H1 (cell line): ENCODE data around the gene ARF6. TPM values are rescaled to one million over a fixed set of nuclear protein-coding genes. Genes with fewer than 3 reads are reported as not detected.

ENCODE experiments used
- CTCF ChIA-PET: fragments of 300-600 bp; sonication (Branson Sonifier 250); formaldehyde crosslinking; loops from one replicate; lab custom pipeline; 2021; ENCODE audit not compliant: partially characterized antibody; lab: Charles Lee
- POLR2A ChIA-PET: fragments of 300-600 bp; sonication (Branson Sonifier 250); formaldehyde crosslinking; loops from one replicate; lab custom pipeline; 2021; ENCODE audit warnings: inconsistent platforms; ENCODE audit not compliant: partially characterized antibody; lab: Charles Lee
- DNase-seq, 2 experiments: peaks; one replicate each; pipeline versions ENCODE4 v3.0.0 to v3.0.0-alpha.2; 2010 to 2022; ENCODE audit warnings: low spot score in 2 of 2, low read depth in 1 of 2, mixed read lengths in 1 of 2
- FAIRE-seq: peaks from 2 replicates; lab custom pipeline; 2011; peaks lifted over from hg19 to GRCh38; lab: Jason Lieb, UNC
- H2AFZ ChIP-seq: 2 replicates; pipeline ENCODE4 v1.8.1; 2012; ENCODE audit warnings: low read length, inconsistent platforms
- H2AK5ac ChIP-seq: 2 replicates; pipeline ENCODE4 v1.6.1; 2013; ENCODE audit warnings: low read depth, low read length
- H2BK120ac ChIP-seq: replicated peaks from 2 replicates; pipeline ENCODE3; 2013; ENCODE audit warnings: low read depth, low read length, inconsistent platforms
- H2BK12ac ChIP-seq: 2 replicates; pipeline ENCODE4 v1.6.1; 2013; ENCODE audit warnings: low read depth, low read length
- H2BK15ac ChIP-seq: 2 replicates; pipeline ENCODE4 v1.6.1; 2013; ENCODE audit warnings: low read length
- H2BK20ac ChIP-seq: 2 replicates; pipeline ENCODE4 v1.6.1; 2013; ENCODE audit warnings: low read length
- H2BK5ac ChIP-seq: 2 replicates; pipeline ENCODE4 v1.6.1; 2013; ENCODE audit warnings: low read depth, low read length
- H3K14ac ChIP-seq: 2 replicates; pipeline ENCODE4 v1.6.1; 2013; ENCODE audit warnings: inconsistent platforms; ENCODE audit not compliant: insufficient read length
- H3K18ac ChIP-seq: 2 replicates; pipeline ENCODE4 v1.6.1; 2013; ENCODE audit warnings: low read length; ENCODE audit errors: extremely low read depth
- H3K23ac ChIP-seq: 2 replicates; pipeline ENCODE4 v1.6.1; 2013; ENCODE audit warnings: inconsistent platforms; ENCODE audit not compliant: insufficient read length
- H3K23me2 ChIP-seq: 2 replicates; pipeline ENCODE4 v1.6.1; 2013; ENCODE audit warnings: low read depth, low read length
- H3K27ac ChIP-seq: 2 replicates; pipeline ENCODE4 v1.6.1; 2011; ENCODE audit warnings: low read depth, low read length, inconsistent platforms
- H3K27me3 ChIP-seq, 4 experiments: replicated peaks in 1 of 4; 1 replicate in 1 of 4; 2 replicates in 3 of 4; pipeline versions ENCODE4 v1.6.1 to v1.8.1; 2011 to 2013; ENCODE audit warnings: low read length in 3 of 4, mild to moderate bottlenecking in 3 of 4, inconsistent platforms in 2 of 4, mixed read lengths in 2 of 4, moderate library complexity in 1 of 4; ENCODE audit not compliant: control insufficient read depth in 3 of 4, insufficient read depth in 3 of 4; ENCODE audit errors: extremely low read depth in 1 of 4
- H3K36me3 ChIP-seq, 4 experiments: 2 replicates each; pipeline versions ENCODE4 v1.6.1 to v1.8.1; 2011 to 2013; ENCODE audit warnings: mild to moderate bottlenecking in 4 of 4, low read length in 3 of 4, moderate library complexity in 2 of 4, control low read depth in 1 of 4, inconsistent platforms in 1 of 4; ENCODE audit not compliant: insufficient read depth in 4 of 4, control insufficient read depth in 2 of 4
- H3K4ac ChIP-seq: replicated peaks from 2 replicates; pipeline ENCODE3; 2013; ENCODE audit warnings: low read length, low read depth, mixed read lengths, inconsistent platforms; ENCODE audit not compliant: insufficient read length
- H3K4me1 ChIP-seq, 4 experiments: replicated peaks in 1 of 4; 1 replicate in 1 of 4; 2 replicates in 3 of 4; pipeline versions ENCODE4 v1.6.1 to v1.8.1; 2011 to 2013; ENCODE audit warnings: low read length in 3 of 4, inconsistent platforms in 2 of 4, mixed read lengths in 1 of 4; ENCODE audit not compliant: insufficient read depth in 4 of 4, control insufficient read depth in 3 of 4
- H3K4me2 ChIP-seq, 2 experiments: 2 replicates each; pipeline versions ENCODE4 v1.6.1 to v1.8.1; 2011 to 2013; ENCODE audit warnings: low read depth in 2 of 2, low read length in 2 of 2, control low read depth in 1 of 2, inconsistent platforms in 1 of 2, mild to moderate bottlenecking in 1 of 2; ENCODE audit not compliant: insufficient read depth in 1 of 2
- H3K4me3 ChIP-seq, 4 experiments: fragments of 200-600, 300-600 bp in 1 of 4; sonication (generic), shearing (Covaris generic), sonication (Bioruptor Twin) in 1 of 4; 2 replicates each; pipeline versions ENCODE4 v1.5.1 to v1.8.1; 2011 to 2016; ENCODE audit warnings: low read length in 4 of 4, low read depth in 3 of 4, control low read depth in 2 of 4, inconsistent platforms in 2 of 4, mild to moderate bottlenecking in 2 of 4, mixed read lengths in 1 of 4, moderate library complexity in 1 of 4; ENCODE audit not compliant: insufficient read depth in 2 of 4; ENCODE audit errors: extremely low read depth in 1 of 4
- H3K56ac ChIP-seq: replicated peaks from 2 replicates; pipeline ENCODE3; 2013; ENCODE audit warnings: low read depth, mild to moderate bottlenecking, mixed read lengths, low read length, inconsistent platforms; ENCODE audit not compliant: insufficient read length
- H3K79me1 ChIP-seq: 2 replicates; pipeline ENCODE4 v1.6.1; 2013; ENCODE audit warnings: low read depth, low read length, control low read depth
- H3K79me2 ChIP-seq, 2 experiments: 2 replicates each; pipeline versions ENCODE4 v1.6.1 to v1.8.1; 2012 to 2013; ENCODE audit warnings: low read length in 2 of 2, mild to moderate bottlenecking in 2 of 2, inconsistent platforms in 1 of 2; ENCODE audit not compliant: insufficient read depth in 2 of 2, control insufficient read depth in 1 of 2
- H3K9ac ChIP-seq, 4 experiments: replicated peaks in 1 of 4; 1 replicate in 1 of 4; 2 replicates in 3 of 4; pipeline versions ENCODE4 v1.6.1 to v1.8.1; 2011 to 2013; ENCODE audit warnings: low read depth in 3 of 4, low read length in 3 of 4, control low read depth in 2 of 4, mild to moderate bottlenecking in 2 of 4, moderate library complexity in 2 of 4, inconsistent platforms in 1 of 4; ENCODE audit errors: extremely low read depth in 1 of 4
- H3K9me3 ChIP-seq, 2 experiments: 2 replicates each; pipeline versions ENCODE4 v1.6.1 to v1.8.1; 2012 to 2013; ENCODE audit warnings: mild to moderate bottlenecking in 2 of 2, moderate library complexity in 2 of 2, control low read depth in 1 of 2, inconsistent platforms in 1 of 2, low read depth in 1 of 2, low read length in 1 of 2, mixed read lengths in 1 of 2; ENCODE audit not compliant: insufficient read depth in 2 of 2
- H4K20me1 ChIP-seq, 2 experiments: replicated peaks in 1 of 2; 2 replicates each; pipeline versions ENCODE3 to v1.8.1; 2011 to 2013; ENCODE audit warnings: inconsistent platforms in 2 of 2, low read length in 2 of 2, mild to moderate bottlenecking in 1 of 2; ENCODE audit not compliant: insufficient read depth in 2 of 2, control insufficient read depth in 1 of 2
- H4K5ac ChIP-seq: 2 replicates; pipeline ENCODE4 v1.6.1; 2013; ENCODE audit warnings: low read length, low read depth, mixed read lengths, inconsistent platforms; ENCODE audit not compliant: insufficient read length
- H4K8ac ChIP-seq: 2 replicates; pipeline ENCODE4 v1.8.0; 2013; ENCODE audit warnings: mild to moderate bottlenecking, moderate library complexity, low read length, inconsistent platforms; ENCODE audit not compliant: insufficient read depth; ENCODE audit errors: extremely low read depth
- H4K91ac ChIP-seq: replicated peaks from 2 replicates; pipeline ENCODE3; 2013; ENCODE audit warnings: low read length, mixed read lengths, inconsistent platforms; ENCODE audit not compliant: insufficient read length
- BACH1 ChIP-seq: IDR thresholded peaks from 2 replicates; pipeline ENCODE4 v1.6.1; 2012; ENCODE audit warnings: low read length, improper control_type of control experiment
- BCL11A ChIP-seq, 2 experiments: IDR thresholded peaks; one replicate each; pipeline ENCODE4 v1.6.1; 2011; ENCODE audit warnings: low read depth in 2 of 2, low read length in 2 of 2, mild to moderate bottlenecking in 2 of 2
- FOSL1 ChIP-seq: IDR thresholded peaks from 2 replicates; pipeline ENCODE4 v1.6.1; 2011; ENCODE audit warnings: mild to moderate bottlenecking, low read depth, low read length, moderate library complexity; ENCODE audit not compliant: insufficient read depth
- HDAC6 ChIP-seq: IDR thresholded peaks from one replicate; pipeline ENCODE4 v1.7.1; 2012; ENCODE audit warnings: low read depth, mild to moderate bottlenecking, inconsistent platforms, low read length, moderate library complexity
- JUN ChIP-seq: IDR thresholded peaks from 2 replicates; pipeline ENCODE4 v1.6.1; 2011; ENCODE audit warnings: low read depth, mild to moderate bottlenecking, improper control_type of control experiment, low read length
- KDM5A ChIP-seq: fragments of 200-600 bp; IDR thresholded peaks from 2 replicates; pipeline ENCODE4 v1.7.1; 2012; ENCODE audit warnings: mild to moderate bottlenecking, low read length, inconsistent platforms, mixed read lengths
- NANOG ChIP-seq: IDR thresholded peaks from 2 replicates; pipeline ENCODE4 v1.6.1; 2011; ENCODE audit warnings: low read length, low read depth, mild to moderate bottlenecking, inconsistent platforms; ENCODE audit not compliant: insufficient read depth, poor library complexity, severe bottlenecking
- RBBP5 ChIP-seq: IDR thresholded peaks from 2 replicates; pipeline ENCODE4 v1.7.1; 2012; ENCODE audit warnings: low read depth, mild to moderate bottlenecking, inconsistent platforms, low read length, moderate library complexity, borderline replicate concordance
- RNF2 ChIP-seq: fragments of 200-900, 300-1000 bp; sonication (generic); IDR thresholded peaks from 2 replicates; pipeline ENCODE4 v1.7.1; 2016; ENCODE audit warnings: borderline replicate concordance, low read depth, mild to moderate bottlenecking, antibody characterized with exemption, low read length; ENCODE audit not compliant: poor library complexity, severe bottlenecking; ENCODE audit errors: missing control alignments
- RXRA ChIP-seq: IDR thresholded peaks from 2 replicates; pipeline ENCODE4 v1.6.1; 2011; ENCODE audit warnings: low read depth, mild to moderate bottlenecking, low read length, moderate library complexity; ENCODE audit not compliant: insufficient read depth
- SIRT6 ChIP-seq: IDR thresholded peaks from one replicate; pipeline ENCODE4 v1.7.1; 2012; ENCODE audit warnings: low read length, inconsistent platforms
- ZNF274 ChIP-seq: IDR thresholded peaks from 2 replicates; pipeline ENCODE4 v1.7.0; 2012; ENCODE audit warnings: low read length, borderline replicate concordance; ENCODE audit errors: extremely low read depth
- WGBS, 2 experiments: shearing (Covaris generic) in 1 of 2; methylation state at CpG; one replicate each; pipeline versions ENCODE4 v1.1.6 to v1.1.7; 2013 to 2015; ENCODE audit warnings: low lambda C conversion rate in 2 of 2, mixed read lengths in 2 of 2, inconsistent platforms in 1 of 2, low coverage in 1 of 2, missing lambda C conversion rate in 1 of 2; ENCODE audit not compliant: insufficient replicate concordance in 2 of 2, insufficient coverage in 1 of 2, insufficient read length in 1 of 2; ENCODE audit errors: extremely low coverage in 1 of 2, missing lambda C conversion rate in 1 of 2; 5-methylcytosine and 5-hydroxymethylcytosine counted together
- polyA plus RNA-seq, 7 experiments: library from polyadenylated mRNA; depleted of rRNA in 3 of 7; stranded (reverse) in 5 of 7; unstranded in 2 of 7; fragments of >200 nt in 5 of 7; fragments of 200-250 nt in 2 of 7; gene quantifications; 1 replicate in 5 of 7; 2 replicates in 1 of 7; 4 replicates in 1 of 7; pipeline versions ENCODE4 v1.2.1 to v1.2.3, GENCODE V29; 2011 to 2013; ENCODE audit warnings: missing spikeins in 2 of 7, mixed read lengths in 2 of 7
- total RNA-seq: library from RNA; stranded (reverse); fragmentation: NEBNext Ultra II Directional; extraction: Animal tissue kit (Norgen Biotek cat#: 25700); gene quantifications from 2 replicates; pipeline ENCODE4 v1.2.1, GENCODE V29; 2021
- TF ChIP-seq, protein P1 (sequence below): IDR thresholded peaks from 2 replicates; pipeline ENCODE4 v1.6.1; 2011; ENCODE audit warnings: low read depth, mild to moderate bottlenecking, low read length; ENCODE audit not compliant: insufficient read depth

Gene ARF6
- total and polyA plus RNA-seq, 2 of the 8 experiments (the other 6 are each of a cell fraction or from before 2014, with no cell fraction given) = 17.2 to 56.7 TPM

GRCh38 chr14:49923442-49923841 lies 30.6 kb downstream of the ARF6 start:
- Histone ChIP-seq H3K27me3 (no peaks in the 10 kb centered on the region), H3K79me2 (no peaks in the 10 kb centered on the region), H3K4ac (no peak overlapping the region), H3K23me2 (0 out of 2 replicates have a peak, but pooled peaks cover 1% of the 10 kb centered on the region), H3K79me1 (no peaks in the 10 kb centered on the region), H4K5ac (no peak overlapping the region), H3K4me2 (no peak overlapping the region), H2BK5ac (no peak overlapping the region), H2BK120ac (no peak overlapping the region), H4K91ac (no peak overlapping the region), H2BK12ac (0 out of 2 replicates have a peak overlapping the region, but pooled peaks have one; percentile 39), H3K14ac (no peak overlapping the region), H3K23ac (no peak overlapping the region), H3K9ac (no peak overlapping the region), H3K4me3 (no peak overlapping the region), H2BK15ac (no peak overlapping the region), H4K20me1 (no peaks in the 10 kb centered on the region), H3K9me3 (no peaks in the 10 kb centered on the region), H4K8ac (no peak overlapping the region), H3K27ac (no peak overlapping the region), H3K18ac (no peak overlapping the region; the same call in 1 of the 2 replicates), H2BK20ac (no peak overlapping the region), H2AK5ac (no peak overlapping the region), H3K4me1 (no peaks in the 10 kb centered on the region), H3K36me3 (no peaks in the 10 kb centered on the region), H2AFZ (0 out of 2 replicates have a peak overlapping the region, but pooled peaks have one; percentile 38), H3K56ac (no peak overlapping the region)
- POLR2A ChIA-PET = no interaction called here
- FAIRE-seq (no peak), DNase-seq (peak in 1 of 2 experiments; percentile 14)
- 83% methylated on average over 1 of the region's 1 CpG; no CpG with 5 or more reads in 1 of the 2 experiments for WGBS, 2 experiments
- CTCF ChIA-PET = interaction anchor here (2.3 kb wide), 1 partner anchor 61 kb away, joined by 12 read pairs; no protein-coding TSS in a partner anchor
- no peak for TF ChIP-seq KDM5A
- TF ChIP-seq NANOG = no peak
- no peak for TF ChIP-seq RXRA
- TF ChIP-seq, protein P1, sequence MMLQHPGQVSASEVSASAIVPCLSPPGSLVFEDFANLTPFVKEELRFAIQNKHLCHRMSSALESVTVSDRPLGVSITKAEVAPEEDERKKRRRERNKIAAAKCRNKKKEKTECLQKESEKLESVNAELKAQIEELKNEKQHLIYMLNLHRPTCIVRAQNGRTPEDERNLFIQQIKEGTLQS = no peak
- no peak for TF ChIP-seq BACH1
- TF ChIP-seq FOSL1 = no peak
- no peak for TF ChIP-seq SIRT6
- no peak for TF ChIP-seq BCL11A (IDR thresholded peaks at IDR 0.05; ENCODE audit: low read depth in 2 of 2, low read length in 2 of 2)
- TF ChIP-seq HDAC6 = no peak
- TF ChIP-seq JUN = no peak
- TF ChIP-seq ZNF274 = no peak
- TF ChIP-seq RBBP5 = no peak
- TF ChIP-seq RNF2 = no peak
